Left lung (tissue), 10 donors: ENCODE results near the gene GLUL. TPM values are rescaled to one million over a fixed set of nuclear protein-coding genes. Genes with fewer than 3 reads are reported as not detected.
A peak's percentile ranks its signal among the peaks of the same experiment; 100 is the strongest.
"Not testable (repeated sequence)": the region's sequence is repeated elsewhere in the genome, so short reads cannot be mapped to it uniquely, and the experiment has no call there.

Experiments used
- ATAC-seq: fragments of 200-7000 bp; cut with Tn5 transposase; one replicate; pipeline ENCODE4 v1.9.1; 2020; ENCODE audit warnings: moderate library complexity
- DNase-seq, 4 donors: peaks; one replicate each; pipeline ENCODE4 v3.0.0-alpha.2; 2013 to 2020
- H3K27ac ChIP-seq, 2 donors: fragments of 200-600 bp; sonication (generic) in 1 of 2; one replicate each; pipeline versions ENCODE4 v1.5.0 to v1.8.0; 2020 to 2021
- H3K27me3 ChIP-seq, 2 donors: fragments of 200-600 bp; sonication (generic) in 1 of 2; one replicate each; pipeline versions ENCODE4 v1.5.0 to v1.8.0; 2020 to 2021
- H3K36me3 ChIP-seq, 2 donors: fragments of 200-600 bp; sonication (generic) in 1 of 2; one replicate each; pipeline versions ENCODE4 v1.5.0 to v1.8.0; 2020 to 2021
- H3K4me1 ChIP-seq, 2 donors: fragments of 200-600 bp; one replicate each; pipeline ENCODE4 v1.8.0; 2021
- H3K4me3 ChIP-seq, 2 donors: fragments of 200-600 bp; sonication (generic) in 1 of 2; one replicate each; pipeline versions ENCODE4 v1.5.0 to v1.8.0; 2020 to 2021; ENCODE audit warnings: mild to moderate bottlenecking in 1 of 2
- H3K9me3 ChIP-seq, 2 donors: fragments of 200-600 bp; sonication (generic) in 1 of 2; one replicate each; pipeline versions ENCODE4 v1.5.0 to v1.8.0; 2020 to 2021
- intact Hi-C, 2 donors: fragments of 100-400 bp; cut with DNase I; formaldehyde crosslinking; loops; one replicate each; pipeline versions ENCODE4 v1.11.2 to v1.14.2; 2022
- polyA plus RNA-seq, 6 donors: library from polyadenylated mRNA; unstranded; fragments of 120-200 nt; gene quantifications; one replicate each; pipeline ENCODE4 v1.2.1, GENCODE V29; 2013; ENCODE audit not compliant: insufficient read length in 6 of 6
- total RNA-seq, 2 donors: library from RNA; stranded (reverse); fragmentation: NEBNext Ultra II Directional; extraction: Animal tissue kit (Norgen Biotek cat#: 25700); gene quantifications; one replicate each; pipeline ENCODE4 v1.2.1, GENCODE V29; 2021
- TF ChIP-seq, protein P1 (sequence below), 2 donors: fragments of 200-600 bp; sonication (generic) in 1 of 2; IDR thresholded peaks; one replicate each; pipeline versions ENCODE4 v1.5.0 to v1.8.0; 2021; ENCODE audit warnings: antibody characterized with exemption in 2 of 2
- donor health status: DM: no; HTN: yes; CAD: no.
- donor health status: DM: no; HTN: no; CAD: no.

The GLUL gene
- total and polyA plus RNA-seq, 8 donors: 377 to 1,187 (median 448) TPM

DNA sequence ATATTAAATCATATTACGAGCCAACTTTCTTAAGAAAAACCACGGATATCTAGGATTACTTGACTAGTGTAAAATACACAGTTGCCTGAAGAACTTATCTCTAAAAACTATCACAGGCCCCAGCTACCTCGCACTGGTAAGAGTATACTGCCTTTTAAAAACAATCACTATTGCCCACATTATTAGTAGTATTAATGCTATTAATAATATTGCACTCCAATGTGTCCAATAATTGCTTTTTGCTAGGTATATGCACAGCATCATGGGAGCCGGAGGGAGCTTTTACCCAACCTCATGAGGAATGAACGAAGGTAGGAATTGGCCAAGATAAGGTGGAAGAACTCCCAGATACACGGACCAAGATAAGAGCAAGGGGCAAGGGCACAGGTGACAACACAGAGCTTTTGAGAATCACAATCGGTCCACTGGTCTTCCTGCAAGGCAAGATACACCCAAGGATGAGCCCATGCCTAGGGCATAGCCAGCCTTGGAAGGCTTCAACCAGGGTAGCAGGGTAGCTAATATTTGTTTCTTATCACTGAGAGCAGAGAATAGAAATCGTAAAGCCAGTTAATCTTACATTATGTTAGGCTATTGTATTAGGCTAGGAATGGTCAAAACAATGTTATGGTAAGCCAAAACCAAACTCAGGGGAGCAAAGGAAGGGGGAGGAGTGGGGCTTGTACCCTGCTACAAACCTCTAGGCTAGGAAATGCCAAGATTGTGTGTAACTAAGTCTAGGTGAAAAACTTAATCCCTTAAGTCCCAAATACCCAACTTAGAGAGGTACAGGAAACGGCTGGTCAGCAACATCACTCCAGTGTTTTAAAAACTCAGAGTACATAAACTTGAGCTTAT lies 9.4 kb downstream of the GLUL start:
- no peak for ATAC-seq
- Histone ChIP-seq H3K9me3 (no peaks in the 10 kb centered on the region), H3K4me1 (peaks cover 0 to 18% of the 10 kb centered on the region in 2 donors), H3K27ac (peak overlapping the region in 1 of 2 donors; percentile 23), H3K27me3 (no peaks in the 10 kb centered on the region), H3K36me3 (peaks cover 6 to 62% of the 10 kb centered on the region in 2 donors), H3K4me3 (no peak overlapping the region)
- intact Hi-C loops: no loop called here
- TF ChIP-seq, protein P1, sequence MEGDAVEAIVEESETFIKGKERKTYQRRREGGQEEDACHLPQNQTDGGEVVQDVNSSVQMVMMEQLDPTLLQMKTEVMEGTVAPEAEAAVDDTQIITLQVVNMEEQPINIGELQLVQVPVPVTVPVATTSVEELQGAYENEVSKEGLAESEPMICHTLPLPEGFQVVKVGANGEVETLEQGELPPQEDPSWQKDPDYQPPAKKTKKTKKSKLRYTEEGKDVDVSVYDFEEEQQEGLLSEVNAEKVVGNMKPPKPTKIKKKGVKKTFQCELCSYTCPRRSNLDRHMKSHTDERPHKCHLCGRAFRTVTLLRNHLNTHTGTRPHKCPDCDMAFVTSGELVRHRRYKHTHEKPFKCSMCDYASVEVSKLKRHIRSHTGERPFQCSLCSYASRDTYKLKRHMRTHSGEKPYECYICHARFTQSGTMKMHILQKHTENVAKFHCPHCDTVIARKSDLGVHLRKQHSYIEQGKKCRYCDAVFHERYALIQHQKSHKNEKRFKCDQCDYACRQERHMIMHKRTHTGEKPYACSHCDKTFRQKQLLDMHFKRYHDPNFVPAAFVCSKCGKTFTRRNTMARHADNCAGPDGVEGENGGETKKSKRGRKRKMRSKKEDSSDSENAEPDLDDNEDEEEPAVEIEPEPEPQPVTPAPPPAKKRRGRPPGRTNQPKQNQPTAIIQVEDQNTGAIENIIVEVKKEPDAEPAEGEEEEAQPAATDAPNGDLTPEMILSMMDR (IDR thresholded peaks at IDR 0.05): no peak
- DNase-seq: no peak

DNA sequence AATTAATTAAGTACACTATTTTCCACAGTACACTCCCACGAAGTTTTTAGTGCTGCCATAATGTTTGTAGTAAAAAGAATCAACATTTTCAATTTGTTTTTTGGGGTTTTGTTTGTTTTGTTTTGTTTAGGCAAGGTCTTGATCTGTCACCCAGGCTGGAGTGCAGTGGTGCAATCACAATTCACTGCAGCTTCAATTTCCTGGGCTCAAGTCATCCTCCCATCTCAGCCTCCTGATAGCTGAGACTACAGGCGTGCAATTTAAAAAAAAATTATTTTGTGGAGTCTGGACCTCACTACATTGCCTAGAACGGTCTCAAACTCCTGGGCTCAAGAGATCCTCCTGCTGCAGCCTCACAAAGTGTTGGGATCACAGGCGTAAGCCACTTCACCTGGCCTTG lies 11.4 kb downstream of the GLUL start:
- Histone ChIP-seq H3K36me3 (peaks cover 0 to 42% of the 10 kb centered on the region in 2 donors), H3K27ac (peak overlapping the region in 1 of 2 donors; percentile 55), H3K4me3 (no peak overlapping the region), H3K9me3 (no peaks in the 10 kb centered on the region), H3K27me3 (no peaks in the 10 kb centered on the region), H3K4me1 (no peaks in the 10 kb centered on the region)
- DNase-seq (no peak), ATAC-seq (peak; percentile 6)
- intact Hi-C loops: no loop called here
- TF ChIP-seq, protein P1 (IDR thresholded peaks at IDR 0.05): no peak

DNA sequence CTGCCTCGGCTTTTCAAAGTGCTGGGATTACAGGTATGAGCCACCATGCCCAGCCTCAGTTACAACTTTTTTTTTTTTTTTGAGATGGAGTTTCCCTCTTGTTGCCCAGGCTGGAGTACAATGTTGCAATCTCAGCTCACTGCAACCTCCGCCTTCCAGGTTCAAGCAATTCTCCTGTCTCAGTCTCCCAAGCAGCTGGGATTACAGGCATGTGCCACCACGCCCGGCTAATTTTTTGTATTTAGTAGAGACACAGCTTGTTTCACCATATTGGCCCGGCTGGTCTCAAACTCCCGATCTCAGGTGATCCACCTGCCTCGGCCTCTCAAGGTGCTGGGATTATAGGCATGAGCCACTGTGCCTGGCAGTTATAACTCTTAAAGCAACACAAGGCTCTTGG lies 11.8 kb downstream of the GLUL start:
- H3K4me3 ChIP-seq, DNase-seq, H3K9me3 ChIP-seq, H3K4me1 ChIP-seq, intact Hi-C loops, H3K27me3 ChIP-seq: not testable (repeated sequence)
- Histone ChIP-seq H3K27ac (peak overlapping the region in 1 of 2 donors; percentile 55), H3K36me3 (peaks cover 0 to 38% of the 10 kb centered on the region in 2 donors)
- peak; percentile 6 for ATAC-seq

DNA sequence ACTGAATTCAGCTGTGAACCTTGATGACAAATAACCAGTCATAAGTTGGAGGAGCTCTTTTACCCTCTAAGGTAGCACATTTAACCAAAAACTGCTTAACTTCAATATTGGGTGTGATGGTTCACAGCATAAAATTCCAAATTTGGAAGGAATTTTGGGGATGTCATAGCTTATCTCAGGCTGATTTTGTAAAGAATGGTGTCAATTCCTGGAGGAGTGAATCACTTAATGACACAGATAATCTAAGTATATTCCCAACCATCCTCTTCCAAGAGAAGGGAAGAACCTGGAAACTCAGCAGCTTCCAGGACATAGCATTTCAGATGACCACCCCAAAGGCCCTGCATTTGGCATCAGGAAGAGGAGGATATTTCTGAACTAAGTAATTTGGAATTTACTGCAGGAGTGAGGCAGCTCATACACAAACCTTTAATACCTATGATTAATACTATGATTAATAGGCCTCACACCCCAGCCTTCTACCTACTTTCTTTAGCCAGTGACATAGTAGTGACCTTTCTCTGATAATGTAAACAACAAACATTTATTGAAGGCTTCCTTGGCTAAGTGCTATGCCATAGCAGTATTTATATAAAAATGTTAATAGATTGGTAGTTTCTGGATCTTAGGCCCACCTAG lies 14.5 kb downstream of the GLUL start:
- H3K36me3 ChIP-seq: peaks cover 0 to 10% of the 10 kb centered on the region in 2 donors
- H3K27ac ChIP-seq: no peak overlapping the region
- H3K4me1 ChIP-seq: no peaks in the 10 kb centered on the region
- H3K27me3 ChIP-seq: no peaks in the 10 kb centered on the region
- intact Hi-C loops: no loop called here
- DNase-seq (no peak), ATAC-seq (no peak)
- no peak overlapping the region for H3K4me3 ChIP-seq
- TF ChIP-seq, protein P1 (IDR thresholded peaks at IDR 0.05): no peak
- H3K9me3 ChIP-seq: no peaks in the 10 kb centered on the region

DNA sequence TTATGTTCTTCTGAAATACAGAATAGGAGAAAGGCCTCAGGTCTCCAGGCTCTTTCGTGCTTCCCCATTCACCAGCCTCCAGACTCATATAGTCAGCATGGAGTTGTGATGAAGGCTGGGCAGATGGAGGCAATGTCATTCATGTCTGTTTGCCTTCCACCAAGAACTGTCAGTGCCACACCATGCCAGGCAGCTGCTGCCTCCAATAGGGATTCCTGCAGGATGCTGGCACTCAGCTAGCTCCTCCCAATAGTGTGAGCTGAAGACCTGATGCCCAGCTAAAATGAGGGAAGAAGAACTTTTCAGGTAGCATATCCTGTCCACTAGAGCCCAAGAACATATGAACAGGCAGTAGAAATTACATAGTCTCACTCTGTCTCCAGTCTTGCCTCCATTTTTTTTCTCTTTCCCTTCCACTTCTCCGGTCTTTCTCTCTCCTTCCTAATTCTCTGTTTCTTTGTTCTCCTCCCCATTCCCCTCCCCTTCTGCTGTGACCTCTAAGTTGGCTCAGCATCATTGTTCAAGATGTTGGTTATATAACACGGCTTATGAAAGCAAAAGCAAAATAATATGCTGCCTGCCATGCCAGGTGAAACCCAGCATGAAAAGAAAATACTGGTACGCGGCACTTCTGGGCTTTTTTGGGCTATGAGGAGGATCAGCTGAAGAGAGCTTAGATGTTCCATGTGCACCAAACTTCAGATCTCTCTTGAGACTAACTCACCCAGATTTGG lies 17.3 kb downstream of the GLUL start:
- Histone ChIP-seq H3K9me3 (no peaks in the 10 kb centered on the region), H3K36me3 (no peaks in the 10 kb centered on the region), H3K4me3 (no peak overlapping the region), H3K27me3 (no peaks in the 10 kb centered on the region), H3K27ac (no peak overlapping the region), H3K4me1 (no peaks in the 10 kb centered on the region)
- DNase-seq: no peak
- intact Hi-C loops: no loop called here
- TF ChIP-seq, protein P1 (IDR thresholded peaks at IDR 0.05): no peak
- ATAC-seq: no peak
